GM21619 (cell line): Measurements from ENCODE around the gene SORL1-AS1.

ENCODE experiments used
- ATAC-seq: cut with Tn5 transposase; IDR thresholded peaks from one replicate; pipeline ENCODE4 v1.9.1; 2021; ENCODE audit not compliant: unreplicated experiment

Gene SORL1-AS1

DNA sequence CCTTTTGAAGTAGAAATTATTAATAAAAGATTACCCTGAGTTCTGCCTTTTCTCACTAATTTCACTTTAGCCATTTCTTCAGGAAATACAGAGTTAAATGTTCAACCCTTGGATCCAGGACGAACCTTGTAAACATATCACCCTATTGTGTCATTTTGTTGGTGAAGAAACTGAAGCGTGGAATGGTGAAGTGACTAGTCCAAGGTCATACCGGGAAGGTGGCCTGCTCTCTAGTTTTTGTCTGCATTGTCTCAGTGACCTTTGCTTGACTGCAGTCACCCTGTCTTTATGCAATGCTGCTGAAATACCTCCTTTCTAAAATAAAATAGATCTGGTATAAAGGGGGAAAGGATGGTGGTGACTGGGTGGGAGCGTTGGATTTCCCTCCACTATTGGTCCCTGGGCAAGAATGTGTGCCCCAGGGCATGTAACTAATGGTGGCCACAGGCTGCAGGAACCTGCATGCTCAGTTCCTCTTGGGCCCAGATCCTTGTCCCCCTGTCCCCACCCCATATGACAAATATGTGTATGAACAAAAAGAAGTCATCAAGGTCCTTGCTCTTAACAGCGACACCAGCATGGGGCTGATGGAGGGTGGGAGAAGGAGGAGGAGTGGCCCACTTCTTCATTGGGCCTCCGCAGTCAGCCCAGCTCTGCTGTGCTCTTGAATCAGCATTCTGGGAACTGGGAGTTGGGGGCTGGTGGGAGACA lies 977 bp upstream of the SORL1-AS1 start:
- no peak for ATAC-seq

DNA sequence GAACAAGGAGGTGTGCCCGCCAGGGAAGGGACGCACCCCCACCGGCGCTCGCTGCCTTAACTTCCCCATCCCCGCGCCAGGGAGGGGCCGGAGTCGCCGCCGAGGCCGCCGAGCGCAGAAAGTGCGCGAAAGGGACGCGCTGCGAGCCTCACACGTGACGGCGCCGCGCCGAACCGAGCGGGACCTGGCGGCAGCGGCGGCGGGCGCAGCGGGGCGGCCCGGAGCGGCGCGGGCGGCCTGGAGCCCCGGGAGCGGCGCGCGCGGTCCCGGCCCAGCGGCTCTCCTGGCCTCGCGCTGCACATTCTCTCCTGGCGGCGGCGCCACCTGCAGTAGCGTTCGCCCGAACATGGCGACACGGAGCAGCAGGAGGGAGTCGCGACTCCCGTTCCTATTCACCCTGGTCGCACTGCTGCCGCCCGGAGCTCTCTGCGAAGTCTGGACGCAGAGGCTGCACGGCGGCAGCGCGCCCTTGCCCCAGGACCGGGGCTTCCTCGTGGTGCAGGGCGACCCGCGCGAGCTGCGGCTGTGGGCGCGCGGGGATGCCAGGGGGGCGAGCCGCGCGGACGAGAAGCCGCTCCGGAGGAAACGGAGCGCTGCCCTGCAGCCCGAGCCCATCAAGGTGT lies 670 bp downstream of the SORL1-AS1 start, which contains the start of gene SORL1:
Gene SORL1 (plus strand): TSS at position 329 of the 623 bp plus-strand sequence. CDS start 18 bp downstream, at position 347.
- peak; percentile 49 for ATAC-seq

DNA sequence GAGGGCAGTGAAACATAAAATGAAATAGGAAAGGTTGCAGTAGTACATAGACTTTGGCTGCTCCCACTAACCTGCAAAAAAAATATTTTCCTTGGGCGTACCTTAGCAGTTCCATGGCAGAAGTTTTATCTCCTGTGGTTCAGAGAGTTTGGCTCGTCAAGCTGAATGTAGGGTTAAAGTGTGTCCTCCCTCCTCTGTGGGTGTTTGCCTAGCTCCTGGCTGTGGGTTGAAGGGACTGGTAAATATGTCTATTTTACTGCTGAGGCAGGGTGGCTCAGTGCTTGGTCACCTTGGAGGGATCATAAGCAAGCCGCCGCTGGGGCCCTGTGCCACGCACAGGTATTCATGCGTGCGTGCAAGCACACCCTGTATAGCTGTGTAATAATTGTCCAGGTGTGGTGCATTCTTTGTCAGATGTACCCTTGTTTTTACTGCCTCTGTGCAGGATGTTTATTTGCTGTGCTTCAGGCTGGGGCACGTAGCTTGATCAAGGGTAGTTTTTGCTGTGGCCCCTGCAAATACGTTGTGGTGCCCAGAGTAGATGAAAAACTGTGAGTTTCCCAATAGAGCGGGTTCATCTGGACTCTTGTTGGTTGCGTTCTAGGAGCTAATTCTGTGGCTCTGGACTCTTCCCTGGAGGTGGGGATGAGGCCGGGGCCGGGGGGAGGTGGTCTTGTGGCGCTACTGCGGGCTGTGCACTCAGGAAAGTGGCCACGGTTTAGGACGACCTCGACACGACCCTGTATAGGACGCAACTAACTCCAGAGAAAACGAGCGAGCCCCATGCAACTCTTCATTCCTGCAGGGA lies 1.4 kb downstream of the SORL1-AS1 start:
- ATAC-seq: peak; percentile 21

DNA sequence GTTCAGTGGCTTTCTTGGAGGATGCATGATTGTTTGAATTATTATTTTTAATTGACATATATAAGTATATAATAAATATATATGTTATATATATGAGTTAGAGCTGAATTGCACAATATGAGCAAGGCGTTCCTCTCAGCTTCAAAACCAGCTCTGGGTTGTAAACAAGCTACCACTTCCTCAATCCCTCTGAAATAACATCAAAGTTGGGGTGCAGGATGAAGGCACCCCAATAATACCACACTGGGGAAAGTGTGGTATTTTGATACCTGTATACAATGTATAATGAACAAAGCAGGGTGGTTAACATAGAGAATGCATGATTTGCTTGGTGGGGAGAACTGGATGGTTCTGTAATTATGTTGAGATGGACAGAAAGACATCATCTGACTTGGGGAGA lies 2.4 kb downstream of the SORL1-AS1 start:
- ATAC-seq: no peak

DNA sequence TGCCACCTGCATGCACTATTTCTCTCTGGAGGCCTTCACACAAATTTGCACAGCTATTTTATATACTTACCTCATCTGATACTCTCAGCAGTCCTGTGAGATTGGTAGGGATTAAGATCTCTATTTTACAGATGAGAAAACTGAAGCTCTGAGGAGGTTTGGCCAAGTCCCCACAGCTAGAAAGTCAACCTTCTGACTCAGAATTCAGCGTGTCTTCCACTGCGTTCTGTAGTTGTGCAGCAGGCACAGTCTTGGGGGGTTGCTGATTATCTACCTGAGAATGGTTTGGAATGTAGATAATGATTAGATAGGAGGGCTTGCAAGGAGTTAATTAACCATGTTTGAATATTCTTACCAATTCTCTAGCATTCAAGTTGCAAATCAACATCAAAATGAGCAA lies 3.1 kb downstream of the SORL1-AS1 start:
- ATAC-seq: no peak

DNA sequence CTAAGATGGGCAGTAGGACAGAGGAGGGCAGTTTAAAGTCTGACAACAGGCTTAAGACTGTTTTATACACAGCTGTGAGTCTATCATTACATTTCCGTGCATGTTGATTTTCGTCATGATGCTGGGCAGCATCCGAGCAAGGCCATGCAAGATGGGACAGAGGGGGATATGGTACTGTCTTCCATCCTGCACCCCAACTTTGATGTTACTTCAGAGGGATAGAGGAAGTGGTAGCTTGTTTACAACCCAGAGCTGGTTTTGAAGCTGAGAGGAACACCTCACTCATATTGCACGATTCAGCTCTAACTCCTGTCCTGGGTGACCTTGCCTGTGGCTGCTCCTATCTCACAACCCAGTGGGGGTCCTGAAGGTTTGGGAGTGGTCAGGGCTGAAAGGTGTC lies 3.6 kb downstream of the SORL1-AS1 start:
- no peak for ATAC-seq

DNA sequence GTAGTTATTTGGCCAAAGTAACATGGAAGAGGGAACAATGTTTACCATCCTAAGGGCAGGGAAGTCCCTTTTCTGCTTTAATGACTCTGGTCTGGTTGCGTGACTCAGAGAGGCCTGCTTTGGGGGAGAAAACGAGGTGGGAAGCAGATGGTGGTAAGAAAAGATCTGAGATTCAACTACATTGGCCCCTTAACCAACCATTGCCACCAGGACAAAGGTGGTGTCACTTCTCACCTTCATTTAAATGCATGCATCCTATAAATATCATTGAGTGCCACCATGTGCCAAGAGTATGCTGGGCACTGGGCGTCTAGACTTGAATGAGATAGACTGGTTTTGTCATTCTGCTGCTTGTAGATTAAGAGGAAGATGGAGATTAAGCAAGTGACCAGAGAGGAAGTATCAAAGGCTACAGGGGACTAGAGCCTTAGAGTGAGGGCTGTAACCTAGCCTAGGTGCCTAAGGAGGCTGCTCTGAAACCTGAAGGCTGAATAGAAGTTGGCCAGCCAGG lies 4.3 kb downstream of the SORL1-AS1 start:
- ATAC-seq: no peak

DNA sequence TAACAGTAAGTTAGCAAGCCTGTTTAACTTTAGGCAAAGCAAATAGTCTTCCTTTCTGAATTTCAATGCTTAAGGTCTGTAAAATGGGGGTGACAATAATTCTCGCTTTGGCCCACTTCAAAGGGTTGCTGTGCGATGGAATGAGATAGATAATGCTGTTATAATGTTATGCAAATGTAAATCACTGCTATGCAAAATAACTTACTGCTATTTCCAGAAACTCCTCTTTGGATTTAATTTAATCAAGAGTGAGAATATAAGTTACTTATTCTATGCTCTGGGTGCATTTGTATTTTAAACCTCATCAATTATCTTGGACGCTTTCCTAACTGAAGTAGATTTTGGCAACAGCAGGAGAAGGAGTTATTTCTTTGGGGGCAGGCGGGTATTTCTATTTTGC lies 4.8 kb downstream of the SORL1-AS1 start:
- no peak for ATAC-seq

DNA sequence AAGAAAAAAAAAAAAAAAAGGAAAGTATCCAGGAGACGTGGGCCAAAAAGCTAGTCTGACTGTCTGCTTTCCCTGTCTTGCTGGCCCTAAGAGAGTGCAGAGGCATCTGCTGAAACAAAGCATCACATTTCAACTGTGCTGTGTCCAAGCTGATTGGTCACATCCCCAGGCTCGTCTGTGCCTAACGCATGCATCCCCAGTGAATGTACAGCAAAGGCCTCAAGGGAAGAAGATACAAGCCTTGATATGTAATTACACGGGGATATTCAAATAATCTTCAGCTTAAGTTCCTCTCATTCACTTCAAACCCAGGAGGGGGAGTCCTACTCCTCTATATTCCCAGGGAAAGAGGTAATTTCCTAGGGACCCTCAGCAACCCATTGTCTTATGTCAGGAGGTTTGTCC lies 6.0 kb downstream of the SORL1-AS1 start:
- ATAC-seq: peak; percentile 28

DNA sequence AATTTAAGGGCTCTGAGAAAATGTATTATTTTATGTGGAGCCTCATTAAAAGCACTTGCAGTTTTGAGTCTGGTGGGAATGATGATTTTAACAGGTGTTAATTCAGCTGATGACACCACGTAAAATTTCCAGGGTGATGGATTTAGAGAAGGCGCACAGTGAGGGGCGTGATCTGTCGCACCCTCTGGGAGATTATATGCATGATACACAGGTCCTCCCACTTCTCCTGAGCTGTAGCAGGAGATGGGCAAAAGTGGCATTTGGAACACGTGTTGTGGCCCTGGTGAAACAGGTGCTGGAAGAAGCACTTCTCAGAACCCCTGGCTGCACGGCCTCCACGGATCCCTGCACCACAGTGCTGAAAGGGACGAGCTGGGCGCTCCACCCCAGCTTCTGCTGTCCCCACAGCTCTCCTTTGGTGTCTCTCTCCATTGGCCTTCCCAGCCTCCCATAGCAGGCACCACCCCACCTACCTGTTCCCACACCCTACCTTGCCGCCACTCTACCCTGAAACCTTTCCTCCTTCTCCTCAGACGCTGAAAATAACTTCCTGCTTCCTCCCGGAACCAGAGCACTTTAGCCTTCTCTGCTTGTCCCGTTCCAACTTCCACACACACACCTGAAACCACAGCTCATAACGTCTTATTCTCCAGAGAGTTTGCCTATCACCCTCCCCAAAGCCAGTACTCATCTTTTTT lies 7.5 kb downstream of the SORL1-AS1 start:
- peak; percentile 20 for ATAC-seq

DNA sequence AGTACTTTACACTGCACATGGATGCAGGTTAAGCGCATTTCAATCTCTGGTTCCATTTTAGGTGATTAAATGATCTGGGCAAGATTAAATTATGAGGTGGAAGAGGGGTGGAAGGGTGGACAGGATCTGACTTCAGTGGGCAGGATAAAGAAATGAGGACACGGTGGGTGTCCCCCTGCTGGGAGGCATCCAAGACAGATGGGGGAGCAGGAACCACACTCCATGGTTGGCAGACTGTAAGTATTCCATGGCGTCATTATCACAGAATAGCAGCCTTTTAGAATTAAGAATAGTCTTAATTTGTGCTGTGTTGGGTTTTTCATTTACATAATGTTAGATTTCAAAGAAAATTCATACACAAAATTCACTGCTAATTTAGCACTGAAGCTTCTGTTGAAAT lies 8.2 kb downstream of the SORL1-AS1 start:
- no peak for ATAC-seq

DNA sequence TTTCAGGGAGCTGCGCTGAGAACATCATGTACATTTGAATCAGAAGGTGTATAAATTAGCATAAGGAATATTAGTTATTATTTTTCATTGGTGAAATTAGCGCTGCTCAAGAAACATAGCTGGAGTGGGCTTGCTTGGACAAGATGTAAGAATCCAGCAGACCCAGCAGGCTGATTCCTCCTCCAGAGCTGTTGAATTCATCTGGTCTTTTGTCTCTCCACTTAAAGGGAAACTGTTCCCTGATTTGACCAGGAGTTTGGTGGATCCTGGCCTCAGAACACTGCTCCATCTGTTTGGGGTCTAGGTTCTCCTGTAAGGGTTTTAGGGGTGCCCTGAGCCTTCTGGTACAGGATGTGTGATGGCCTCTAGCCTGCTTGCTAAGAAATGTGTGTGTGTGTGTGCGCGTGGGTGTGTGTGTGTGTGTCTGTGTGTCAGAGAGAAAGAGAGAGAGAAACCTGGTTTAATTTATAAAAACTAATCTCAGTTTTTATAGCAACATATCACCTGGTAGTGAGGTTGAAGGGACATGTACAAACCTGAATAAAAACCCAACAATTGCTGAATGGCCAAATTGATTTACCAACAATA lies 9.0 kb downstream of the SORL1-AS1 start:
- ATAC-seq: no peak

DNA sequence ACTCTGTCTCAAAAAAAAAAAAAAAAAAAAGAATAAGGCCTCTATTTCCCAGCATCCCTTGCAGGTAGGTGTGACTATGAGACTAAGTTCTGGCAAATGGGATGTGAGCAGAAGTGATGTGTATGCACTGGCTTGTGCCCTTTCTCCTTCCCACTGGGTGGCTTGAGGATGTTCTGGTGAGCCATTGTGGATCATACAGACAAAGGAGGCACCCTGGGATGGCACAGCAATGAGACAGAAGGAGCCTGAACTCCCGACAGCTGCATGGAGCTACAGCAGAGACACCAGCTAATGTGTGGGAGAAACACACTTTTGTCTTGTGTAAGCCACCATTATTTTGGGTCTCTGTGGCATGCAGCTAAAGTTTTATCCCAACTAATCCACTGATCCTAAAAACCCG lies 11.2 kb downstream of the SORL1-AS1 start:
- ATAC-seq: no peak

DNA sequence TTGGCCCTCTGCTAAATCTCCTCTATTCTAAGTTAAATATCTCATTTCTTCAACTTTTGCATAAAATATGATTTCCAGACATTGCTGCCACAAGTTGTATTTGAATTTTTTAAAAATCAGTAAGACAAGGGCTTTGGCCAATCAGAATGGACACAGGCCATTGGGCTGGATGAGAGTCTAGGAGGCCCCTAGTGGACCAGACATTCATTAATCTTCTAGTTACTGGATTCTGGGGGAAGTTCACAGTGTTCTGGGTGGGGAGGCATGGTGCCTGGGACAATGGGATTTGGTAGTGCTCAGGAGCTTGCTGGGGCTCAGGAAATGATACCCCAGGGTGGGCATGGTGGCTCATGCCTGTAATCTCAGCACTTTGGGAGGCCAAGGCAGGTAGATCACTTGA lies 13.0 kb downstream of the SORL1-AS1 start:
- no peak for ATAC-seq

DNA sequence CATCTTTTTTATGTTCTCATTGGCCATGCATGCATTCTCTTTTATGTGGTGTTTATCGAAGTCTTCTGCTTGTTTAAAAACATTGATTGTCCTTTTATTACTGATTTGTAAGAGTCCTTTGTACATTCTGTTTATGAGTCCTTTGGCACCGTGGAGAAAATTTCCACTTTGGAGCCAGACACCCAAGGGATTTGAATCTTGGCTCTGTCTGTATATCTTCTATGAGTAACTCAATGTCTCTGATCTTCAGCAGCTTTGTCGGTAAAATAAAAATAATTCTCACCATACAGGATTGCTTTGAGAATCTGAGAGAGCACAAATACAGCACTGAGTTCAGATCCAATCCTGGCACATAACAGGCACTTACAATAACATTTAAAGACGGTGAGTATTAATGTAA lies 13.4 kb downstream of the SORL1-AS1 start:
- no peak for ATAC-seq

DNA sequence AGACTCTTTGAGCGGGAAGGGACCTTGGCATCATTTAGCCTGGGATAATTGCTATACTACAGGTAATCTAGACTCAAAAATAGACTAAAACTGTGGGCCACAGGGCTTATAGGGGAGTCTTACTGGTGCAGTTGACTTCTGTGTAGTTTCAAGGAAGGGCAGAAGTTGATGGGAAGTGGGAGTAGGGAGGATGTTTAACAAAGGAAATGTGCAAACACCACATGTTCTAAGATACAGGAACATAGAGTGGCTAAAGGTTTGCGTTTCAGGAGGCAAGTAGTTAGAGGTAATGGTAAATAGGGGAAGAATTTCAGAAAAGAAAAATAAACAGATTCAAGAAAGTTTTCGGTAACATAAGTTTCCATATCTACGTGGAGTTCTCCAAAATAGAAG lies 15.1 kb downstream of the SORL1-AS1 start:
- no peak for ATAC-seq

DNA sequence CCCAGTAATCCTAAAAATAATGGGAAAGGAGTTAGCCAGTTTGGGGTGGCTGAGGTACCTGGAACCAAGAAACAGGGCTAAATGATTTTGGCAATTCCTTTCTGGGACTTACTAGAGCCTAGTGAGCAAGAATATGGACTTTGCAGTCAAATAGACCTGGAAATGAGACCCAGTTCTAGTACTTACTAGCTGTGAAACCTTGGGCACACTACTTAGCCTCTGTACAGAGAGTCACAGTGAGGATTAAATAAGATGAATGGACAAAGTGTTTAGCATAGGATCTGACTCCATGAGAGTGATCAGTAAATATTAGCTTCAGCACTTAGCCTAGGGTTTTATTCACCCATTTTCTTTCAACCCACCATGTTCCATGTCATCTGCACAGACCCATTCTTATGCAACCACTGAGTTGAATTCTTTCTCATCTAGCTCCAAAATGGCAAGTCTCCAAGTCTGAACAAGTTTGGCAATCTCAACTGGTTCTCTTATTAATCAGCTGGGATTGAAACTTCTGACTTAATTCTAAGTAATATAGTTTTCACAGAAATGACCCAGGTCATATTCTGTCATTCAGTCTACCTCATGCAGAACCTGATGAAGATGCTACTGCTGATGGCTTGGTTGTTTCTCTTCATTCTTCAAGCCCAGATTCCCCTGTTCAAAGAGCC lies 15.6 kb downstream of the SORL1-AS1 start:
- no peak for ATAC-seq

DNA sequence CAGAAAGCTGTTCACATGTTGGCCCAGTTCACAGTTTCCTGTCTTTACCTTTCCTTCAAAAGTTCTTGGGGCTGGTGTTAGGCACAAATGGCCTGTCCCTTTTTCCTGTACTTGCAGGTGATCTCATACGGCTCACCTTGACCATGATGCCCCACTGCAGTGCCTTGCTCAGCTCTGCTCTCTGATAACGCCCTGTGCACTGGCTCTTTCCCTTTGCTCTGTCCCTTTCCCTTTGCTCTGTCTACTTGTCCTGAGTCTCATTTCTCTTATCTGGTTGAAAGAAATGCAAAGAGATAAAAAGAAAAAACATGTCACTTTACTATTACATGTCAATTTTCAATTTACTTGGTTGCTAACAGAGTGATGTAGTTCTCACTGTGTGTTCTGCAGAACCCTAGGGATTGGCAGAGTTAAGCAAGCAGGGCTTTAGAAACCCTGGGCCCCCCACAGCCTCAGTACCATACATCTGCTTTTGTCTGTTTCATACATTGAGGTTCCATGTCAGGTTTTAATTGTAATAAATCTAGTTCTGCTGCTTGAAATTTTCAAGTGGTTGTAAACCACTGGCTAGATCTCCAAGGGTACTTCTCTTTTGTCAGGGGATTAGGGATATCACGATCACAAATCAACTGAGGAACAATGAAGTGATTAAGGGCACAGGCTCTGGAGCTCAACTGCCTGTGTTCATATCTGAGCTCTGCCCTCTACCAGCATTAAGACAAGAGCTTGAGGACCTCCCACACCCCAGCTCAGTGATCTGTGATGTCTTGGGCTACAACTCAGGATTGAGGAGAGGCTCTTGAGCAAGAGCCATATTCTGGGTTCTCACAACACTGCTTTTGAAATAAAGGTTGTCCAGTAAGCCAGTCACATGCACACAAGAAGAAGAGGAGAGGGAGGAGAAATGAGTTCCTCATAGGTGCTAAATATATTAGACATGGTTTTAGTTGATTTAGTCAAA lies 16.9 kb downstream of the SORL1-AS1 start:
- ATAC-seq: no peak

DNA sequence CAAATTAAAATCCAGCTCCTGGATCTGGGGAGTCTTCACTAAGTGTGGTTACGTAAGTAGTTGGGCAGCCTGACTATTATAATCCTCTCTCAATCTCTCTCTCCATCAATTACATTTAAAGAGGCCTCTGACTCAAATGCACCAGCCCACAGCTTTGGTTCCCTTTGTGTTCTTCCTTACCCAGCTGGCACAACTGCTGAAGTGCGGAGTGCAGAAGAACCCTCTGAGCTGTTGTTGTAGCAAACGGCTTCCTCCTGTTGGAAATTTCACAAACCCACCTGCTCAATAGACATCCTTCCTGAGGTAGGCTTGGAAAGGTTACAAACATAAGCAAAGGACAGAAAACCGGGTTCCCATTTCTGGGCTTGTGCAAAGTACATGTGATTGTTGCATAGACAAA lies 17.6 kb downstream of the SORL1-AS1 start:
- no peak for ATAC-seq
